ENCODE measurements around the gene MGRN1.

Gene MGRN1

DNA sequence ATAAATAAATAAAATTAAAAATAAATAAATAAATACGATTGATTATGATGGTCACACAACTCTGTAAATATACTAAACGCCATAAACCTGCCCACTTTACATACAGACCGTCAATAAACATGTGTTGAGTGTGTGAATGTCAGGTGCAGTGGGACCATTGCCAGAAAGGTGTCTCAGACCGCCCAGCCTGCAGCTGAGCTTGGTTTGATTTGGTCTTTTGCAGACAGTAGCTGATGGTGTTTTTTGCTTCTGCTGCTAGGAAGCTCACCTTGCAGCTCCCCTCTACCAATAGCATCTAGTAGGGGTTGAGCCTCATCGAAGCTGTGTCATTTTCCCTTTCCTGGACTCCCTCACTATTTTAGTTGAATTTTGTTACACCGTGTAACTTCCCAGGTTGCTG, 33.4 kb upstream of the MGRN1 start (continued):
- TF ChIP-seq, protein P1, sequence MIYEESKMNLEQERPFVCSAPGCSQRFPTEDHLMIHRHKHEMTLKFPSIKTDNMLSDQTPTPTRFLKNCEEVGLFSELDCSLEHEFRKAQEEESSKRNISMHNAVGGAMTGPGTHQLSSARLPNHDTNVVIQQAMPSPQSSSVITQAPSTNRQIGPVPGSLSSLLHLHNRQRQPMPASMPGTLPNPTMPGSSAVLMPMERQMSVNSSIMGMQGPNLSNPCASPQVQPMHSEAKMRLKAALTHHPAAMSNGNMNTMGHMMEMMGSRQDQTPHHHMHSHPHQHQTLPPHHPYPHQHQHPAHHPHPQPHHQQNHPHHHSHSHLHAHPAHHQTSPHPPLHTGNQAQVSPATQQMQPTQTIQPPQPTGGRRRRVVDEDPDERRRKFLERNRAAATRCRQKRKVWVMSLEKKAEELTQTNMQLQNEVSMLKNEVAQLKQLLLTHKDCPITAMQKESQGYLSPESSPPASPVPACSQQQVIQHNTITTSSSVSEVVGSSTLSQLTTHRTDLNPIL (CRISPR knock-in tag; IDR thresholded peaks at IDR 0.05; ENCODE audit: low read depth): no peak
- no peak for TF ChIP-seq ZNF8 (CRISPR knock-in tag; IDR thresholded peaks at IDR 0.05)
- no peak for TF ChIP-seq ZFP3 (CRISPR knock-in tag; IDR thresholded peaks at IDR 0.05)
- no peak for TF ChIP-seq BACH2 (CRISPR knock-in tag; IDR thresholded peaks at IDR 0.05; ENCODE audit: borderline replicate concordance)
- no peak for TF ChIP-seq SNAI2 (CRISPR knock-in tag; IDR thresholded peaks at IDR 0.05)
- no peak for TF ChIP-seq PATZ1 (CRISPR knock-in tag; IDR thresholded peaks at IDR 0.05; ENCODE audit: borderline replicate concordance)
- no peak for TF ChIP-seq TCF4 (CRISPR knock-in tag; IDR thresholded peaks at IDR 0.05; ENCODE audit: borderline replicate concordance)
- TF ChIP-seq POU6F1 (CRISPR knock-in tag; IDR thresholded peaks at IDR 0.05; ENCODE audit: borderline replicate concordance, low read depth): no peak

GRCh38 chr16:4591706-4592470, 32.7 kb upstream of the MGRN1 start:
- no peak for ATAC-seq
- TF ChIP-seq ZNF565 (CRISPR knock-in tag; conservative IDR thresholded peaks at IDR 0.05; ENCODE audit: low read depth): no peak
- no peak for TF ChIP-seq ARNTL (CRISPR knock-in tag; IDR thresholded peaks at IDR 0.05; ENCODE audit: borderline replicate concordance, low read depth)
- TF ChIP-seq SNAI2 (CRISPR knock-in tag; IDR thresholded peaks at IDR 0.05): no peak
- no peak for TF ChIP-seq RARB (CRISPR knock-in tag; IDR thresholded peaks at IDR 0.05)
- no peak for TF ChIP-seq PPARA (CRISPR knock-in tag; IDR thresholded peaks at IDR 0.05; ENCODE audit: borderline replicate concordance)
- no peak for TF ChIP-seq OSR1 (CRISPR knock-in tag; IDR thresholded peaks at IDR 0.05)
- TF ChIP-seq ISL1 (CRISPR knock-in tag; IDR thresholded peaks at IDR 0.05): no peak
- TF ChIP-seq ZFP3 (CRISPR knock-in tag; IDR thresholded peaks at IDR 0.05): no peak
- no peak for TF ChIP-seq ZNF70 (CRISPR knock-in tag; IDR thresholded peaks at IDR 0.05)
- no peak for TF ChIP-seq BACH2 (CRISPR knock-in tag; IDR thresholded peaks at IDR 0.05; ENCODE audit: borderline replicate concordance)
- no peak for TF ChIP-seq CSRNP3 (CRISPR knock-in tag; IDR thresholded peaks at IDR 0.05)
- TF ChIP-seq ZFP30 (CRISPR knock-in tag; IDR thresholded peaks at IDR 0.05): no peak
- no peak for TF ChIP-seq POU6F1 (CRISPR knock-in tag; IDR thresholded peaks at IDR 0.05; ENCODE audit: borderline replicate concordance, low read depth)
- no peak for TF ChIP-seq PATZ1 (CRISPR knock-in tag; IDR thresholded peaks at IDR 0.05; ENCODE audit: borderline replicate concordance)
- no peak for TF ChIP-seq ZC3H10 (CRISPR knock-in tag; IDR thresholded peaks at IDR 0.05)
- TF ChIP-seq, protein P2, sequence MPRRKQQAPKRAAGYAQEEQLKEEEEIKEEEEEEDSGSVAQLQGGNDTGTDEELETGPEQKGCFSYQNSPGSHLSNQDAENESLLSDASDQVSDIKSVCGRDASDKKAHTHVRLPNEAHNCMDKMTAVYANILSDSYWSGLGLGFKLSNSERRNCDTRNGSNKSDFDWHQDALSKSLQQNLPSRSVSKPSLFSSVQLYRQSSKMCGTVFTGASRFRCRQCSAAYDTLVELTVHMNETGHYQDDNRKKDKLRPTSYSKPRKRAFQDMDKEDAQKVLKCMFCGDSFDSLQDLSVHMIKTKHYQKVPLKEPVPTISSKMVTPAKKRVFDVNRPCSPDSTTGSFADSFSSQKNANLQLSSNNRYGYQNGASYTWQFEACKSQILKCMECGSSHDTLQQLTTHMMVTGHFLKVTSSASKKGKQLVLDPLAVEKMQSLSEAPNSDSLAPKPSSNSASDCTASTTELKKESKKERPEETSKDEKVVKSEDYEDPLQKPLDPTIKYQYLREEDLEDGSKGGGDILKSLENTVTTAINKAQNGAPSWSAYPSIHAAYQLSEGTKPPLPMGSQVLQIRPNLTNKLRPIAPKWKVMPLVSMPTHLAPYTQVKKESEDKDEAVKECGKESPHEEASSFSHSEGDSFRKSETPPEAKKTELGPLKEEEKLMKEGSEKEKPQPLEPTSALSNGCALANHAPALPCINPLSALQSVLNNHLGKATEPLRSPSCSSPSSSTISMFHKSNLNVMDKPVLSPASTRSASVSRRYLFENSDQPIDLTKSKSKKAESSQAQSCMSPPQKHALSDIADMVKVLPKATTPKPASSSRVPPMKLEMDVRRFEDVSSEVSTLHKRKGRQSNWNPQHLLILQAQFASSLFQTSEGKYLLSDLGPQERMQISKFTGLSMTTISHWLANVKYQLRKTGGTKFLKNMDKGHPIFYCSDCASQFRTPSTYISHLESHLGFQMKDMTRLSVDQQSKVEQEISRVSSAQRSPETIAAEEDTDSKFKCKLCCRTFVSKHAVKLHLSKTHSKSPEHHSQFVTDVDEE (CRISPR knock-in tag; IDR thresholded peaks at IDR 0.05): no peak
- no peak for TF ChIP-seq TOX (CRISPR knock-in tag; IDR thresholded peaks at IDR 0.05; ENCODE audit: borderline replicate concordance)
- TF ChIP-seq GLIS3 (CRISPR knock-in tag; IDR thresholded peaks at IDR 0.05): no peak
- no peak for TF ChIP-seq ZNF8 (CRISPR knock-in tag; IDR thresholded peaks at IDR 0.05)

Measured in SK-N-SH treated with all-trans-retinoic acid at 6 μM for 48 hours (cell line).